Progenitor cell of endocrine pancreas (in vitro differentiated cells): ENCODE data around the gene MBLAC1. TPM values are rescaled to one million over a fixed set of nuclear protein-coding genes. Genes with fewer than 3 reads are reported as not detected.
A peak's percentile ranks its signal among the peaks of the same experiment; 100 is the strongest.

Experiments
- DNase-seq: peaks from one replicate; pipeline ENCODE4 v3.0.0; 2021; ENCODE audit warnings: low spot score; ENCODE audit not compliant: unreplicated experiment
- H3K27ac Mint-ChIP-seq: 2 replicates; pipeline ENCODE4 v1.8.0; 2021; ENCODE audit warnings: mild to moderate bottlenecking, moderate library complexity, mixed read lengths
- H3K27me3 Mint-ChIP-seq: 2 replicates; pipeline ENCODE4 v1.8.0; 2021; ENCODE audit warnings: mixed read lengths
- H3K36me3 Mint-ChIP-seq: 2 replicates; pipeline ENCODE4 v1.8.0; 2022; ENCODE audit warnings: mixed read lengths; ENCODE audit not compliant: insufficient read depth
- H3K4me1 Mint-ChIP-seq: 2 replicates; pipeline ENCODE4 v1.8.0; 2021; ENCODE audit warnings: low read depth, mixed read lengths
- H3K4me3 Mint-ChIP-seq: 2 replicates; pipeline ENCODE4 v1.8.0; 2021; ENCODE audit warnings: low read depth, mild to moderate bottlenecking, moderate library complexity, mixed read lengths
- H3K9me3 Mint-ChIP-seq: 2 replicates; pipeline ENCODE4 v1.8.0; 2021; ENCODE audit warnings: low read depth, mixed read lengths
- CTCF ChIP-seq: fragments of 200-600 bp; sonication (generic); IDR thresholded peaks from one replicate; pipeline ENCODE4 v1.5.0; 2021; ENCODE audit warnings: antibody characterized with exemption, mild to moderate bottlenecking; ENCODE audit not compliant: unreplicated experiment
- total RNA-seq: library from RNA; stranded (reverse); gene quantifications from 2 replicates; pipeline ENCODE4 v1.2.1, GENCODE V29; 2021

The MBLAC1 gene
- total RNA-seq, 1 donor from 2014 or later = 1.6 TPM

- H3K27ac Mint-ChIP-seq = no peak overlapping the region
- no peak for TF ChIP-seq CTCF
- no peaks in the 10 kb centered on the region for H3K9me3 Mint-ChIP-seq
- peaks cover 15% of the 10 kb centered on the region for H3K36me3 Mint-ChIP-seq
- no peak for DNase-seq
- H3K4me3 Mint-ChIP-seq = no peak overlapping the region
- H3K27me3 Mint-ChIP-seq = no peaks in the 10 kb centered on the region
- peaks cover 11% of the 10 kb centered on the region for H3K4me1 Mint-ChIP-seq
Measured at GRCh38 chr7:100154651-100155491, 28.1 kb downstream of the MBLAC1 start.

- H3K9me3 Mint-ChIP-seq = no peaks in the 10 kb centered on the region
- H3K4me3 Mint-ChIP-seq = no peak overlapping the region
- no peak for TF ChIP-seq CTCF
- peaks cover 11% of the 10 kb centered on the region for H3K36me3 Mint-ChIP-seq
- no peak for DNase-seq
- H3K4me1 Mint-ChIP-seq = peaks cover 9% of the 10 kb centered on the region
- H3K27ac Mint-ChIP-seq = no peak overlapping the region
- no peaks in the 10 kb centered on the region for H3K27me3 Mint-ChIP-seq
Measured at GRCh38 chr7:100155553-100156317, 29.0 kb downstream of the MBLAC1 start.

- Mint-ChIP-seq H3K4me3 (peak overlapping the region; percentile 71), H3K36me3 (peaks cover 11% of the 10 kb centered on the region), H3K27ac (peak overlapping the region; percentile 20), H3K9me3 (no peaks in the 10 kb centered on the region), H3K27me3 (no peaks in the 10 kb centered on the region), H3K4me1 (peaks cover 9% of the 10 kb centered on the region)
- DNase-seq = no peak
- no peak for TF ChIP-seq CTCF
Measured at GRCh38 chr7:100156331-100157068, 29.7 kb downstream of the MBLAC1 start.

GRCh38 chr7:100157069-100157333 lies 30.2 kb downstream of the MBLAC1 start:
- no peak for DNase-seq
- no peak for TF ChIP-seq CTCF
- peak overlapping the region; percentile 71 for H3K4me3 Mint-ChIP-seq
- H3K27me3 Mint-ChIP-seq = no peaks in the 10 kb centered on the region
- peaks cover 9% of the 10 kb centered on the region for H3K4me1 Mint-ChIP-seq
- H3K27ac Mint-ChIP-seq = no peak overlapping the region
- H3K36me3 Mint-ChIP-seq = peaks cover 11% of the 10 kb centered on the region
- H3K9me3 Mint-ChIP-seq = no peaks in the 10 kb centered on the region
